ENCODE data around the gene CELF4.
A peak's percentile ranks its signal among the peaks of the same experiment; 100 is the strongest.

The CELF4 gene

GRCh38 chr18:37395631-37396030 lies 170.0 kb downstream of the CELF4 start:
- H3K4me3 ChIP-seq (ENCODE audit: low read depth, low read length), result no peak overlapping the region
- DNase-seq (ENCODE audit: low read depth, low spot score), result no peak
- no peak for TF ChIP-seq CTCF (IDR thresholded peaks at IDR 0.05; ENCODE audit: low read depth, low read length)
- in situ Hi-C loops (cut with HindIII; ENCODE audit: low sequenced_read_pairs), result no loop called here

GRCh38 chr18:37395138-37395537 lies 170.5 kb downstream of the CELF4 start:
- no peak overlapping the region for H3K4me3 ChIP-seq (ENCODE audit: low read depth, low read length)
- no peak for DNase-seq (ENCODE audit: low read depth, low spot score)
- in situ Hi-C loops (cut with HindIII; ENCODE audit: low sequenced_read_pairs), result no loop called here
- TF ChIP-seq CTCF (IDR thresholded peaks at IDR 0.05; ENCODE audit: low read depth, low read length), result no peak

- H3K4me3 ChIP-seq (ENCODE audit: low read depth, low read length), result no peak overlapping the region
- no peak for DNase-seq (ENCODE audit: low read depth, low spot score)
- no peak for TF ChIP-seq CTCF (IDR thresholded peaks at IDR 0.05; ENCODE audit: low read depth, low read length)
- in situ Hi-C loops (cut with HindIII; ENCODE audit: low sequenced_read_pairs), result no loop called here
Measured at GRCh38 chr18:37394610-37394965, 171.0 kb downstream of the CELF4 start.

GRCh38 chr18:37393945-37394609 lies 171.5 kb downstream of the CELF4 start:
- in situ Hi-C loops (cut with HindIII; ENCODE audit: low sequenced_read_pairs), result no loop called here

GRCh38 chr18:37393221-37393827 lies 172.3 kb downstream of the CELF4 start:
- no peak for TF ChIP-seq CTCF (IDR thresholded peaks at IDR 0.05; ENCODE audit: low read depth, low read length)
- in situ Hi-C loops (cut with HindIII; ENCODE audit: low sequenced_read_pairs), result no loop called here
- H3K4me3 ChIP-seq (ENCODE audit: low read depth, low read length), result no peak overlapping the region
- DNase-seq (ENCODE audit: low read depth, low spot score), result no peak

More at GRCh38 chr18:37393945-37394609, 171.5 kb downstream of the CELF4 start:
- peak; percentile 29 for DNase-seq (ENCODE audit: low read depth, low spot score)
- no peak for TF ChIP-seq CTCF (IDR thresholded peaks at IDR 0.05; ENCODE audit: low read depth, low read length)
- peak overlapping the region; percentile 30 for H3K4me3 ChIP-seq (ENCODE audit: low read depth, low read length)

GRCh38 chr18:37392648-37393047 lies 172.9 kb downstream of the CELF4 start:
- no peak for DNase-seq (ENCODE audit: low read depth, low spot score)
- no peak for TF ChIP-seq CTCF (IDR thresholded peaks at IDR 0.05; ENCODE audit: low read depth, low read length)
- in situ Hi-C loops (cut with HindIII; ENCODE audit: low sequenced_read_pairs), result no loop called here
- no peak overlapping the region for H3K4me3 ChIP-seq (ENCODE audit: low read depth, low read length)
